ENCODE data around the gene MAN1C1.
"Not testable (repeated sequence)": the region's sequence is repeated elsewhere in the genome, so short reads cannot be mapped to it uniquely, and the experiment has no call there.

The MAN1C1 gene

GRCh38 chr1:25698252-25698651 lies 81.7 kb downstream of the MAN1C1 start:
- DNase-seq (ENCODE audit: low read depth): no peak

- DNase-seq (ENCODE audit: low read depth): not testable (repeated sequence)
These were observed 82.5 kb downstream of the MAN1C1 start for GRCh38 chr1:25699059-25699458.

- no peak for DNase-seq (ENCODE audit: low read depth)
These were observed 83.0 kb downstream of the MAN1C1 start for GRCh38 chr1:25699500-25700143.

- DNase-seq (ENCODE audit: low read depth): no peak
These were observed 83.5 kb downstream of the MAN1C1 start for GRCh38 chr1:25700144-25700523.

GRCh38 chr1:25700626-25701025 lies 84.0 kb downstream of the MAN1C1 start:
- no peak for DNase-seq (ENCODE audit: low read depth)

GRCh38 chr1:25701030-25701785 lies 84.6 kb downstream of the MAN1C1 start:
- no peak for DNase-seq (ENCODE audit: low read depth)

GRCh38 chr1:25702101-25702775 lies 85.6 kb downstream of the MAN1C1 start:
- no peak for DNase-seq (ENCODE audit: low read depth)

GRCh38 chr1:25703041-25703440 lies 86.5 kb downstream of the MAN1C1 start:
- no peak for DNase-seq (ENCODE audit: low read depth)

- no peak for DNase-seq (ENCODE audit: low read depth)
These were observed 87.2 kb downstream of the MAN1C1 start for GRCh38 chr1:25703671-25704266.

GRCh38 chr1:25704267-25704691 lies 87.7 kb downstream of the MAN1C1 start:
- DNase-seq (ENCODE audit: low read depth): no peak

GRCh38 chr1:25705699-25706098 lies 89.1 kb downstream of the MAN1C1 start:
- DNase-seq (ENCODE audit: low read depth): no peak

GRCh38 chr1:25706146-25707089 lies 89.8 kb downstream of the MAN1C1 start:
- DNase-seq (ENCODE audit: low read depth): no peak

GRCh38 chr1:25707280-25708016 lies 90.9 kb downstream of the MAN1C1 start:
- no peak for DNase-seq (ENCODE audit: low read depth)

GRCh38 chr1:25710583-25711347 lies 94.2 kb downstream of the MAN1C1 start:
- no peak for DNase-seq (ENCODE audit: low read depth)

GRCh38 chr1:25711555-25712298 lies 95.1 kb downstream of the MAN1C1 start:
- DNase-seq (ENCODE audit: low read depth): peak; percentile 39

GRCh38 chr1:25712299-25712970 lies 95.8 kb downstream of the MAN1C1 start:
- no peak for DNase-seq (ENCODE audit: low read depth)

GRCh38 chr1:25713961-25714360 lies 97.4 kb downstream of the MAN1C1 start:
- no peak for DNase-seq (ENCODE audit: low read depth)

- DNase-seq (ENCODE audit: low read depth): no peak
These were observed 97.9 kb downstream of the MAN1C1 start for GRCh38 chr1:25714372-25714931.
